GM18505 (cell line): ENCODE measurements around the gene RPL27.
A peak's percentile ranks its signal among the peaks of the same experiment; 100 is the strongest.

Source experiments
- ATAC-seq: cut with Tn5 transposase; IDR thresholded peaks from one replicate; pipeline ENCODE4 v1.9.1; 2021; ENCODE audit not compliant: unreplicated experiment
- POLR2A ChIP-seq: IDR thresholded peaks from 4 replicates; pipeline ENCODE4 v1.6.1; 2011; ENCODE audit warnings: borderline replicate concordance; ENCODE audit not compliant: insufficient read depth, insufficient read length; ENCODE audit errors: extremely low read depth

RPL27 gene

GRCh38 chr17:43006639-43007551 is 8.7 kb downstream of the RPL27 start, which contains the start of gene IFI35:
Gene IFI35, plus strand, starts transcription at chr17:43006784. Its CDS starts 164 bp downstream, at chr17:43006948.
- peak; percentile 81 for ATAC-seq
- TF ChIP-seq POLR2A, result peak; percentile 78

- no peak for TF ChIP-seq POLR2A
- ATAC-seq, result no peak
These were observed 12.6 kb downstream of the RPL27 start for GRCh38 chr17:43010667-43011308.

DNA sequence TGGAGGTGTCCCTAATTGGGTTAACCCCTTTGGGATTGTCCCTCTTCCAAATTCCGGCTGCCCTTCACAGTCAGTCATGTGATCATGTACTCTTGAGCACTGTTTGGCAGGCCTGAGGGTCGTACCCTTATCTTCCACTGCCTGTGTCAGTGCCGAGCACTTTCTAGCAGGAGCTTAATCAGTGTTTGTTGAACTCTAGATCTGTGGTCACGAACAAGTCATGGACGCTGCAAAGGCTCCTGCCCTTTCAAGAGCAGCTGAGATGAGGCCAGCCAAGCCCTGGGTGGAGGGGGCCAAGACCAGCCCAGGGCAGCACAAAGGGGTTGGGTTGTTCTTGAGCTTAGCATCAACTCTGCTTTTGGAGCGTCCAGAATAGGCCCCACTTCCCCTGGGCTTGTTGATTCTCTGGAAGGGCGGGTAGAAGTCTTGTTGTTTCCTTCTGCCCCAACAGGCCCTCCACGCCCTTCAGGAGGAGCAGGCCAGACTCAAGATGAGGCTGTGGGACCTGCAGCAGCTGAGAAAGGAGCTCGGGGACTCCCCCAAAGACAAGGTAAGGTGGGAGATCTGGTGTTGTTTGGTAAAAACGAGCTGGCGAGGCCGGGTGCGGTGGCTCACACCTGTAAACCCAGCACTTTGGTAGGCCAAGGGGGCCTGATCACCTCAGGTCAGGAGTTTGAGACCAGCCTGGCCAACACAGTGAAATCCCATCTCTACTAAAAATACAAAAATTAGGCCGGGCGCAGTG is 13.7 kb downstream of the RPL27 start:
- ATAC-seq, result no peak
- no peak for TF ChIP-seq POLR2A

- no peak for ATAC-seq
- no peak for TF ChIP-seq POLR2A
These were observed 15.1 kb downstream of the RPL27 start for GRCh38 chr17:43013296-43013695.

DNA sequence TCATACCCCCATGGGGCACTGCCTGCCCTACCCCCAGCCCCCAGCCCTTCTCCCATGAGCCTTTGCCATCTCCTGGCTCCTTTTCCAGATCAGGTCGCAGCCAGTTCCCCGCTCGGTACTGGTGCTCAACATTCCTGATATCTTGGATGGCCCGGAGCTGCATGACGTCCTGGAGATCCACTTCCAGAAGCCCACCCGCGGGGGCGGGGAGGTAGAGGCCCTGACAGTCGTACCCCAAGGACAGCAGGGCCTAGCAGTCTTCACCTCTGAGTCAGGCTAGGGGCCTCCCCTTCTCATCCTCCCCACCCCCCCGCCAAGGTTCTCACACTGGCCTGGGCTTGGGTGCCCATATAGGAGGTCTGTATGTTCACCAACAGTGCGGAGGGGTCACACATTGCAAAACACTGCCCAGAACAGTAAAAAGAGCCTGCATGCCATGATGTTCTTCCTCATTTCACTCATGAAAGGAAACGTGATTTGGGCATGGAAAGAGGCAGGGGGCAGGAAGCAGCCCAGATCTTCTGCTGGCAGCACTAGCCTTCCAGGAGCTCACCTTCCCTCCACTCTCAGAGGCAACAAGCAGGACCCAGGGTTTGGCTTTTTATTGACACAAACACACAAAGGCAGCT is 15.9 kb downstream of the RPL27 start:
- no peak for ATAC-seq
- no peak for TF ChIP-seq POLR2A

DNA sequence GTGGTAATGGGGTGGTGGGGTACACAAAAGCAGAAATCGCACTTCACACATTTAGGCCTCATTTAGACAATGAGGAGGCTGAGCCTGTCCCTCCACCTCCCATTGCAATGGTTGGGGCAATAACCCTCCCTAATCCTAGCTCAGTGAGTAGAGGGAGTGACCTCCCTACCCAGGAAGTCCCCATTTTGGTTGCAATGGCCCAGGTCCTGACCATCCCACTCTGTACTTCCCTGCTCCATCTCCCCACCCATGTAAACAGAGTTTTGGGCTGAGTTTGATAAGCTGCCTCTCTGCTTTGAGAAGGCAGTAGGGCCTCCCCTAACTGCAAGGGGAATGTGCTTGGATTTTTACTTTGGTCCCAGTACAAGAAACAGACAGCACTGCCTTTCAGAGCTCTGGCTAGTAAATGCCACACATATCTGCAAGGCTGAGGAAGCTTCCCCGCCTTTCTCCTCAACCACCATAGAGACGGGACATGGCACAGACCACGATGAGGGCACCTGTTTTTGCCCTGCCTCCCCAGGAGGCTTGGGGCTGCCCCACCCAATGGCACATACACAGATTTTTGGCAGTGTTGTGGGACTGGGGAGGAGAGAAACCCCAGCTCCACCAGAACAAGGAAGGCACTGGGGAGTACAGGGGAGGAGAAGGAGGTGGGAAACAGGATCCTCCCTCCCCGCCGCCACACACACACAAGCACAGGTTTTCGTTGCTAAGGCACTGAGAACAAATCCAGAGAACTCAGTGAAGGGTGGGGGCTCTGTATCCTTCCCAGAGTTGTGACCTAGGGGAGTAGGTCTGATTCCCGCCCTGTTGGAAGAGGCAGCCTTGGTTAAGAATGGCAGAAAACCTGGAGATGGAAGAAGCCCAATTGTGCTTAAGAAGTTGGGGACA is 16.7 kb downstream of the RPL27 start:
- TF ChIP-seq POLR2A, result no peak

DNA sequence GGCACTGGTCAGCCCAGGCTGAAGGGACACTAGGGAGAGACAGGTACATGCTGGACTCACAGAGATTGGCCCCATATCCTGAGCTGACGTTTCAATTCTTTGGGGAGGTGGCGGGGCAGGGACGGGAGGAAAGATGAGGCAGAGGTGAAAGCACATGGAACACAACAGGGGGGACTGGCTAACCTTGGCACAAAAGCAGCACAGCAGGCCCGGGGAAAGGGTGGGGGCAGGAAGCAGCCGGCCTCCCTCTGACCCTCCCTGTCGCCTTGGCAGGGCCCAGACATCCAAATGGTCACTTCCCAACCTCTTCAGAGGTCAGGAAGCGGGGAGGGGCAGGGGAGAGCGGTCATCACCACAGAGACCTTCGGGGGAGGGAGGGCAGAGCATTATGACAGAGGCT is 17.4 kb downstream of the RPL27 start:
- TF ChIP-seq POLR2A, result no peak
- no peak for ATAC-seq

More for the DNA sequence above, 16.7 kb downstream of the RPL27 start:
- ATAC-seq, result no peak

GRCh38 chr17:43016216-43016615 is 18.0 kb downstream of the RPL27 start:
- peak; percentile 28 for TF ChIP-seq POLR2A

DNA sequence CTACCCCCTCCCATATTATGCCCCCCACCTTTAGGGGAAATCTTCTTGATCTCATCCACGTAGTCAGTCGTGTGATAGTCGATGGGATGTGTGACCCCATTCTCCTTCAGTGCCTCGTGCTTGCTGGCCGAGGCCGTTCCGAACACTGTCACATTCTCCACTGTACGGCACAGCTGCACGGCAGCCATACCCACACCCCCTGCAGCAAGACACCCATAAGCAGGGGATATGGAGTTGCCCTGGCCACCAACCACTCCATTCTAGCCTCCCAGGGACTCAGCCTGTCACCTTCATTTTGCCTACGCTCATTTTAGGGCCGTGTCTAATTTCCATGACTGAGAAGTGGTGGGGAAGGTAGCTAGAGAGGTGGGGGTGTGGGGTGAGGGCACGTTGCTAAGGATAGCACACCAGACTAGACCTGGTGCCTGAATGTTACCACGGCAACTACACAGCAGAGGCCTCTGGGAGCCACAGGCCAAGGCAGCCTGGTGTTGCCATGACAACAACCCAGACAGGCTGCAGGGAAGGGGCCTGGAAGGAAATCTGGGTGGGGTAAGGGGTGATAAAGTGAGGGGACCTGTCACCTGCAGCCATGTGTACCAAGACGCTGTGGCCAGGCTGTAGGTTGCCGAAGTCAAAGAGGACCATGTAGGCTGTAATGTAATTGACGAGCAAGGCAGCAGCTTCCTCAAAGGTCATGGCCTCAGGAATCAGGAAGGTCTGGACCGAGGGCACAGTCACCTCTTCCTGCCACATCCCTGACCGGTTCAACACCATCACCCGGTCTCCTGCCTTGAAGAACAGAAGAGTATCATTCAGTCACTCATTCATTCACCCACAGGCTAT is 20.0 kb downstream of the RPL27 start:
- TF ChIP-seq POLR2A, result no peak
- ATAC-seq, result no peak

More at GRCh38 chr17:43016216-43016615, 18.0 kb downstream of the RPL27 start:
- ATAC-seq, result no peak

GRCh38 chr17:43018932-43019331 is 20.7 kb downstream of the RPL27 start:
- no peak for TF ChIP-seq POLR2A
- no peak for ATAC-seq

DNA sequence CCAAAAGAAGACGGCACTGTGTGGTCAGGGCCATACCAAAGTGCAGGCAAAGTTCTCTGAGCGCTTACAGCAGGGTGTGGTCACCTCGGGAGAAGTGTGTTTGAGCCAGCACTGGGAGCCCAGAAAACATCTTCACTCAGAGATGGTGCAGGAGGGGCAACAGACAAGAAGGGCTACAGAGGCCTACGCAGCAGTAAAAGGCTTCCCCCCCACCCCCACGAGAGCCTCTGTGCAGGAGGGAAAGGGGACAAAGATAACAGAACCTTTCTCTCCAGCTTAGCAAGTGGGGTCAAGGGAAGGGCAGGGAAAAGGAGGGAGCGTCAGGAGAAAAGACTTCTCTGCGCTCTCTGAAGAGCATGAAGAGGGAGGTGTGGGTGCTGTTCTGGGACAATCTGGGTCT is 21.2 kb downstream of the RPL27 start:
- ATAC-seq, result no peak
- TF ChIP-seq POLR2A, result no peak
